GM11168 (cell line): ENCODE results near the gene WDR90.
"Not testable (repeated sequence)": the region's sequence is repeated elsewhere in the genome, so short reads cannot be mapped to it uniquely, and the experiment has no call there.

Experiments used
- in situ Hi-C: fragments of 300-500 bp; cut with MboI; formaldehyde crosslinking; loops from one replicate; pipeline ENCODE4 v1.12.0; 2022; ENCODE audit warnings: low sequenced_read_pairs; ENCODE audit not compliant: unreplicated experiment

WDR90 gene

DNA sequence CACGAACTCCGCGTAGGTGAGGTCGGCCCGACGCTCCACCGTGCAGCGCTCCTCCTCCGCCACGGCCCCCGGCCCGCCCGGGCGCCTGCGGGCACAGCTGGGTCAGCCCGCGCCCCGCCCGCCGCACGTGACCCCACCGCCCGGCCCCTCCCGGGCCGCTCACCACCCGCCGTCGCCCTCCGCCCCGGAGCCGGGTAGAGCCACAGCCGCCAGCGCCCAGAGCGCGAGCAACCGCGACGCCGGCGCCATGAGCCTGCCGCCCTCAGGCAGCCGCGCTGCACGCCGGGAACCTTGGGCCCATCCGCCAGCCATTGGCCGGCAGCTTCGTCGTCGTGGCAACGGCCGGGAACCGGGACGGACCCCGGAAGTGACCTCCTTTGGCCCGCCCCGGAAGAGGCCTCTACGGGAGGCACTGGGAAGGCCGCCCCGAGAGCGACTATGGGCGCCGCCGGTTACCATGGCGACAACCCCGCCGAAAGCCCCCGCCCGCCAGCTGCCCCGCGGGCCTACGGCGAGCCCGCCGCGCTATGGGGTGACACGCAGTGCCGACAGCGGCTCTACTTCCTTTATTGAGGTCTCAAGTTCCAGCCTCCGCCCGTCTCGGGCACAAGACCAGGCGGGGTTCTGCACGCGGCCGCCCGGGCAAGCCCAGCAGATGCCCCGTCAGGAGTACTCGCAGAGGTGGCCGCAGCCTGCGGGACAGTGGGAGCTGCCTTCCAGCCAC, 35.1 kb downstream of the WDR90 start, which contains the start of gene JMJD8:
Gene JMJD8 (minus strand): TSS at position 264 of the 724 bp plus-strand sequence. CDS start 15 bp downstream, at position 249.
- in situ Hi-C loops: no loop called here

DNA sequence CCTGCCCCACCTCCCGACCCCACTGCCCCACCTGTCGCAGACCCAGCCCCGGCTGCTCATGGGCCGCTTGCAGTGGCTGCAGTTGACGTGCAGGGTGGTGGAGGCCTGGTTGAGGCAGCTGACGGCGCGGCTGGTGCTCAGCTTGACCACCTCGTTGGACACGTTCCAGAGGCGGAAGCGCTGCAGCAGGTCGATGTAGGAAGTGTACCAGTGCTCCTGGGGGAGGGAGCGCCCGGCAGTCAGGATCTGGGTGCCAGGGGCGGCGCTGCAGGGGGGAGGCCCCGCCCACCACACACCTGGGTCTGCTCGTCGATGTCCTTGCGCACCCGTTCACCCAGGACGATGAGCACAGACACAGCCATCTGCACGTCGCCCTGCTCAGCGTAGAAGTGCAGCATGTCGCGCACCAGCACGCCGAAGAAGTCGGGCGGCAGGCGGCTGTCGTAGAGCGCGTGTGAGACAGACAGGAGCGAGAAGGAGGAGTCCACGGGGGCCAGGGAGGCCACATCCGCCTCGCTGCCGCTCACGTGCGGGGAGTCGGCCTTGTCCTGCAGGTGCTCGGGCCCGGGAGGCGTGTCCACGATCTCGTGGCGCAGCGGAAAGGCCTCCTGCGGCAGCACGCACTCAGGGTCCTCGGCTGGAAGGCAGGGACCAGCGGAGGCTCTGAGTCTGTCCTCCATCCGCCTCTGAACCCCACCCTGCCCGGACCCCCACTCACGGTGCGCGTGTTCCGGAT, 36.0 kb downstream of the WDR90 start:
- in situ Hi-C loops: no loop called here

DNA sequence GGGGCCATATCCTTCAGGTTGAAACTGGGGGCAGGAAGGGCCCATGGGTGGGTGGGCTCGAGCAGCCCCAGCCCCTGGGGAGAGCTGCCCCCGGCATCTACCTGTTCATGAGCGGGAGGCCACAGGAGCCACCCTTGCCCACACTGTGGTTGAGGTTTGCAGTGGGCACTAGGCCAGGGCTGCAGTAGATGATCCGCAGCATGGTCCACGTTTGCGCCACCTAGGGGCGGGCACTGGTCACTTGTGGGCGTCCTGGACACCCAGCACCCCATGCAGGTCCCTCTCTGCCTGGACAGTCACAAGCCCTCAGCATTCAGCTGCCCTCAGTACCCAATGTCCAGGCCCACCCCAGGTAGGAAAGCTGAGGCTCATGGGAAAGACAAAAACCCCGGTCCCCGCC, 36.8 kb downstream of the WDR90 start:
- in situ Hi-C loops: no loop called here

DNA sequence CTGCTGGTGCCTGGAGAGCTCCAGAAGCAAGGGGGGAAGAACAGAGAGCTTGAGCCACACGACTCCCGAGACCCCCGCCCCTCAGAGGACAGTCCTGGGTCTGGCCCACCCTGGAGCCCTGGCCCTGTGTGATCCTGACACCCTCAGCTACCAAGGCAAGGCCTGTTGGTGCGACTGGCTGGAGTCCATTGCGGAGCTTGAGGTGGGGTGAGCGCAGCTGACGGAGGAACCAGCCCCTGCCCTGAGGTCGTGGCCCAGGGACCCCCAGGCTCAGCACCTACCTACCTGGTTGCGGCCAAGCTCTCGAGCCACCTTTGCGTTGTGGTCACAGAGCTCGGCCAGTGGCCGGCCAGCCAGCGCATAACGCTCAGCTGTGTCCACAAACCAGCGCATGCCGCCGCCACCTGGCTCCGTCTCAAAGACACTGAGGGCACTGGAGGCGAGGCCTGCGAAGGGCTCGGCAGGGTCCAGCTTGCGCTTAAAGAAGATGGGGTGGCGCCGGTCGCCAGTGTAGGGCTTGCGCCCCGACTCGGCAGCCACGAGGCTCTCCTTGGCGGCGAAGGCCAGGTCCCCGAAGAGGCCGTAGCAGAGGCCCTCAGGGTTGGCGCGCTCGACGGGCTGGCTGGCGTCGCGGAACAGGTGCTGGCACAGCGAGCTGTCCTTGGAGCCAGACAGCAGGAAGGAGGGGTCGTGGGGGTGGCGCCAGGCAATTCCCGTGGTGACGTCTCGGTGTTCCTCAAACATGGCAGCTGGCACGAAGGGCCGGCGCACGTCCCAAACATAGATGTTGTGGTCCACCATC, 37.5 kb downstream of the WDR90 start:
- in situ Hi-C loops: no loop called here

DNA sequence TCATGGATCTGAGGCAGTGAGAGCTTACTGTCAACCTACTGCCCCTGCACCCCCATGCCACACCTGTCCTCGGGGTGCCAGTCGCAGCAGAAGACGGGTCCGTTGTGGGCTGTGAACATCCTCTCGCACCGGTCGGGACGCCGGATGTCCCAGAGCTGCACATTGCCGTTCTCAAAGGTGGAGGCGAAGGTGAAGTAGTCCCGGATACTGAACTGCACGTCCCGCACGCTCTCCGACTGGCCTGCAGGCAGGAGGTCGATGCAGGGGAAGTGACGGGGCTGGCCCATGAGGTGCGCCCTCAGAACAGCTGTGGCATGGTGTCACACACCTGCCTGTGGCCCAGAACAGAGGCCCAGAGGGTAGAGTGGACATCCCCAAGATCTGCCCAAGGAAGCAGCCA, 38.3 kb downstream of the WDR90 start:
- in situ Hi-C loops: no loop called here

DNA sequence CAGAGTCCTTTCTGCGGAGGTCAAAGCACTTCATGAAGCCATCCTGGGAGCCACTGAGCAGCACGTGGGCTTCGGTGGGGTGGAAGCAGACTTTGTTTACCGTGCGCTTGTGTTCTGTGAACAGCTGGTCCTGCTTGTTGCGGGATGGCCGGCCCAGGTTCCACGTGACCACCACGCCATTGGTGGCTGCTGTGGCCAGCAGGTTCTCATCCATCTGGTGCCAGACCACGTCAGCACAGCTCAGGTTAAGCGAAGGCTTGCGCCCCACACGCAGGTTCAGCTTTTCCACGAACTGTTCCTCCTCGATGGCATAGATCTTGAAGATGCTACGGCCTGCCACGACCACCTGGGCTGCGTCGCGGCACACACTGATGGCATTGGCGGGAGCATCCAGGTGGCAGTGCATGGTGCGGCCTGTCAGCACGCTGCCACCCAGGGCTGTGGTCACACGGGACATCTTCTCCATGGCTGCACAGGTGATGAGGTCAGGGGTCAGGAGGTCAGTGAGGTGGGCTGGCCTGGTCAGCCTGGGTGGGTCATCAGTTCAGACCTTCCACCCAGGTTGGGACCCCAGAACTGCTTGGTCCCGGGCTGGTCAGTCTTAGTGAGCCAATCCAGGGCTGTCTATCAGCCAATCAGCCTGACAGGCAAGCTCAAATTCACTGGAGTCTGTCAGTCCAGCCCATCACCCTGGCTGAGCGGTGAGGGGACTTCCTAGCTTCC, 40.2 kb downstream of the WDR90 start:
- in situ Hi-C loops: no loop called here

DNA sequence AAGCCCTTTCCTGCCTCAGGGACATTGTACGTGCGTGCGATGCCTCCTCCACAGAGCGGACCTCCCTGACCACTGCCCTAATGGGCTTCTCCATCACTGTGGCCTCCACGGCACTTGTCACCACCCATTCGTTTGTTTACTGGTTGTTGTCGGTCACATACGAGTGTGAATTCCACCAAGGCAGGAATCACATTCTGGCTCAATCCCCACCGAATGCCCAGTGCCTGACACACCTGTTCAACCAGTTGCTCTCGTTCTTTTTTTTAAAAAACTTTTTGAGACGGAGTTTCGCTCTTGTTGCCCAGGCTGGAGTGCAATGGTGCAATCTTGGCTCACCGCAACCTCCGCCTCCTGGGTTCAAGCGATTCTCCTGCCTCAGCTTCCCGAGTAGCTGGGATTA, 42.1 kb downstream of the WDR90 start:
- in situ Hi-C loops: not testable (repeated sequence)

DNA sequence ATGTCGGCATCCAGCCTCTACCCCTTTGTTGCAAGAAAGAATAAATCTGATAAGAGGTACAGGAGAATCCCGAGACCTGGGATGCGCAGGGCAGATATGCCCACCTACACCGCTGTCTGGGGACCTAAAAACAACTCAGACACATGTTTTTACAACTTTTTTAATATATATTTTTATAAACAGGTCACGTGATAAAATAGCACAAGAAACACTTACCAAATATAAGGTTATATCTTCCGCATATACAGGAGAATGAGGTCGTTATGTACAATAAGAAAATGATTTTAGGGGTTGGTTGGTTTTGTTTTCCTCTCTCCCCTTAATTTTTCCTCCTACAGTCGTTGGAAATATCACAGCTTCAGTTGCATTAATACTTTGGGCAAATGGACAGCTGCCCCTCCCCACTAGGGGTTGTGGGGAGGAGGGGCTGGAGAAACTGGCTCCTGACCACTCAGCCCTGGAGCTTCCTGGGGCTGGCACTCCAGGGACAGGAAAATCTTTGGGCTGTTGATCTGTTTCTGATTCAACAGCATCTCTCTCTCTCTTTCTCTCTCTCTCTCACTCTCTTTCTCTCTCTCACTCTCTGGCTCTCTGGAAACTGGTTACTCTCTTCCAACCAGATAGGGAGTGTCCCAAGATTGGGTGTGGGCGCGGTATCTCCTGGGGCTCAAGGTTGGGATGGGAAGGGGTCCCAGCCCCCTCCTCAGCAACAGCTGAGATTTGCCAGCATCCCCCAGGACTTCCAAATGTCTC, 43.4 kb downstream of the WDR90 start:
- in situ Hi-C loops: no loop called here

DNA sequence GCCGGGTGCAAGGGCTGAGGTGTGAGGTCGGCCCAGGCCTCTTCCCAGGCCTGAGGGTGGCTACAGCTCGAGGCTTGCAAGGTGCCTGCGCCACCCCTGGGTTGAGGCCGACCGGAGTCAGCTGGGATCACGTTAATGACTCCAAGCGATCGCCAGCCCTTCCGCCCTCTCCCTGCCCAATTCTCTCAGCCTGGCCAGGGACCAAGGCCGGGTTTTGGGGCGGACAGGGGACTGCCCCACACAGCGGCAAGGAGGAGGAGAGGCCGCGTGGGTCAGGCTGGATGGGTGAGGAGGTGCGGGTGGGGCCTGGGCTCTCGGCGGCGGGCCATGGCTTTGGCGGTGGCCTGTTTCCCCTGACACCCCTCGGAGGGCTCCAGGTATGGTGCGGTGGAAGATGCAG, 44.2 kb downstream of the WDR90 start:
- in situ Hi-C loops: no loop called here

DNA sequence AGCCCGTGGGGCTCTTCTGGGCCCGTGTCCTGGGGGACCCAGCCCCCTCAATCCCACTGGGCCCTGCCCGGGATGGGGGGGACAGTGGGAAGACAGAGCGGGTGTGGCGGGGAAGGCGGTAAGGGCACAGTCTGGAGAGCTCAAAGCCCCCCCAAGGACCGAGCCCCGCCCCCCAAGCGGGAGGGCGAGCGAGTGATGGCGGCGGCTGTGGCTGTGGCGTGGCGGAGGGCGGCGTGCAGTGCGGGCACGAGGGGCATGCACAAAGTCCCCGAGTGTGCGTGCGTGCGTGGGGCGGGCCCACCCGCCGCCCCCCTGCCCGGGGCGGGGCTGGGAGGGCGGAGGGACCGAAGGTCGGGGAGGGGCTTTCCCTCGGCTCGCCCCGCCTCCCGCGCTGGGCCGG, 44.6 kb downstream of the WDR90 start:
- in situ Hi-C loops: no loop called here

DNA sequence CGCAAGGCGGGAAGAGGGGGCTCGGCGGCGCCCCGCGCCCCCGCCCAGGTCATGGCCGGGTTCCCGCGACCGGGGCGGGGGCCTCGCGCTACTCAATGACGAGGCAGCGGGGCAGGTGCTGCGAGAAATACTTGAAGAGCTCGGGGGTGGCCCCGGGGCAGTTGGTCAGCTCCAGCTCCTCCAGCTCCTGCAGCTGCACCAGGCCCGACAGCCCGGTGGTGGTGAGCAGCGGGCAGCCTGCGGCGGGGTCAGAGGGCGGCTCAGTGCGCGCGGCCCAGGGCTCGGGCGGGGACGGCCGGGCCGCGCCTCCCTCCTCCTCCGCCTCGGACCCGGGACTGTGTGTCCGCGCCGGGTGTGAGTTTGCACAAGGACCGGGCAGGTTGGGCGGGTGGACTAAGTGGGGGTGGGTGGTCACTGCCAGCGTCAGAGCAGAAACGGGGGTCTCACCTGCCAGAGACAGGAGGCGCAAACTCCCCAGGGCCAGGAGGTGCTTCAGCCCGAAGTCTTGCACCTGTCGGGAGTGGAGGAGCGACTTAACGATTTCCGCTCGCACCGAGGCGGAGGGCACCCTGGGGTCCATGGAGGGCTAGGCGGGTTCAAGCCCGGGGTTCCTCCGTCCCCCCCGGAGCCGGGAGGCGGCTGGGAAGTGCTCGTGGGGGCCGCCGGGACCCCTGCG, 45.2 kb downstream of the WDR90 start:
- in situ Hi-C loops: no loop called here

DNA sequence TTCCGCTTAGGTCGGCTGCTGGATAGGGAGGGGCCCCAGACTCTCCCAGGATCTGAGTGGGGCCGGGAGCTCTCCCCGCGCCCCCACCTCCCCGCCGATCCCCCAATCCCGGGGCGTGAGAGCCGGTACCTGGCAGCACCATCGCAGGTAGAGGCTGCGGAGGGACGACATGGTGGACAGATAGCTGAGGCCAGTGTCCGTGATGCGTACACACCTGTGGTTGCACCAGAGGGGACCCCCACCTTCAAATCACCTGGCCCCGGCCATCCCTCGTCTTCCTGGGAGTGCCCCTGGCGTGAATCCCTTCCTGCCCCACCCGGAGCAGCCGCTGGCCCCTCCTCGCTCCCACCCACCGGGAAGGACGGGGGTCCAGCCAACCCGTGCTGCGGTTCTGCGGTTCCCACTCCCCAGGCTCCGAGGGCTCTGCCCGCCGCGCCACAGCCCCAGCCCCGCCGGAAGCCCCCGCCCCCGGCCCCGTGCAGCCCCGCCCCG, 45.7 kb downstream of the WDR90 start:
- in situ Hi-C loops: no loop called here

DNA sequence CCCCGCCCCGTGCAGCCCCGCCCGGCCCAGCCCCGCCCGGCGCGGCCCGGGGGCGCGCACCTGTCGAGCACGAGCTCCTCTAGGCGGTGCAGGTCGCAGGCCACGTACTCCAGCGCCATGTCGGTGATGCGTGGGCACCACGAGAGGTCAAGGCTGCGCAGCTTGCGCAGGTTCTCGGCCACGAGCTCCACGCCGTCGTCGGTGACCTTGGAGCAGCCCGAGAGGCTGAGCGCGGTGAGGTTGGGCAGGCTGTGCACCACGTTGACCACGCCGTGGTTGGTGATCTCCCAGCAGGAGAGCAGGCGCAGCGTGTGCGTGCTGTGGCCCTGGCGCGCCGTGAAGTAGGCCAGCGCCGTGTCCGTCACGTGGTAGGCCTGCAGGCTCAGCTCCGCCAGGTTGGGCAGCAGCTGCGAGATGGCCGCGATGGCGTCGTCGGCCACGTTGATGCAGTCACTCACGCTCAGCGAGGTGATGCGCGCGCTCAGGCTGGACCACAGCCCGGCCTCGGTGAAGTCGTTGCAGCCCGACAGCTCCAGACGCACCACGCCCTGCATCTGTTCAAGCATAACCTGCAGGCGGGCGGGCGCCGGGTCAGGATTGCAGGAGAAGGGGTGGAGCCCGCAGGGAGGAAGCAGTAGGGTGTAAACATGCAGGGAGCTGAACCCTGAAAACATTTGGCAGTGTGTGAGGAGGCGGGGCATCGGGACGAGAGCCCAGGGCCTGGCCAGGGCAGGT, 46.4 kb downstream of the WDR90 start:
- in situ Hi-C loops: no loop called here

DNA sequence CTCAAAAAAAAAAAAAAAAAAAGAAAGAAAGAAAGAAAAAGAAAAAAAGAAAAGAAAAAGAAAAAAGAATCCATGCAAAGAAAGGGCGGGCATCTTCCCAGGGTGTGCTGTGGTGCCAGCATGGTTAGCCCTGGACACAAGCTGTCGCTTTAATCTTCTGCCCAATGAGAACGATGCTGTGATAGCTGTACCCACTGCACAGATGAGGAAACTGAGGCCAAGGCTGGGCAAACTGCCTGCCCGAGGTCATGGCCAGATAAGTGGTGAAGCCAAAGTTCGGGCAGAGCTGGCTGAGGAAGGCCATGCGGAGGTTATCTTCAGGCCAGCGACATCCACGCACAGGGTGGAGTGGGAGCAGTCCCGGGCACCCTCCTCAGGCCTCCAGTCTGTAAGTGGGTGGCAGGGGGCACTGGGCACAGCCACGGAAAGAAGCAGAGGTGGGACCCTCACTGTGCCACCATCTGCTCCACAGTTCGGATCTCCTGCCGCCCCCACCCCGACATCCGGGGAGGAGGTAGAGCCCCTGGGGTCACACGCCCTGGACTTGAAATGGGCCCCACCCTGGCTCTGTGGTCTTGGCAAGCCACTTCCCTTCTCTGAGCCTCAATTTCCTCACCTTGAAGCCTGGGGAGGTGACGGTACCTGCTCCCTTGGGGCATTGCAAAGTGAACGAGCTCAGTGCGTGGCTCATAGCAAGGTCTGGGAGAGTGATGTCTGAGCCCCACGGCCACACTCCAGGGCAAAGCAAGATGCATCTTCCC, 49.9 kb downstream of the WDR90 start:
- in situ Hi-C loops: no loop called here

DNA sequence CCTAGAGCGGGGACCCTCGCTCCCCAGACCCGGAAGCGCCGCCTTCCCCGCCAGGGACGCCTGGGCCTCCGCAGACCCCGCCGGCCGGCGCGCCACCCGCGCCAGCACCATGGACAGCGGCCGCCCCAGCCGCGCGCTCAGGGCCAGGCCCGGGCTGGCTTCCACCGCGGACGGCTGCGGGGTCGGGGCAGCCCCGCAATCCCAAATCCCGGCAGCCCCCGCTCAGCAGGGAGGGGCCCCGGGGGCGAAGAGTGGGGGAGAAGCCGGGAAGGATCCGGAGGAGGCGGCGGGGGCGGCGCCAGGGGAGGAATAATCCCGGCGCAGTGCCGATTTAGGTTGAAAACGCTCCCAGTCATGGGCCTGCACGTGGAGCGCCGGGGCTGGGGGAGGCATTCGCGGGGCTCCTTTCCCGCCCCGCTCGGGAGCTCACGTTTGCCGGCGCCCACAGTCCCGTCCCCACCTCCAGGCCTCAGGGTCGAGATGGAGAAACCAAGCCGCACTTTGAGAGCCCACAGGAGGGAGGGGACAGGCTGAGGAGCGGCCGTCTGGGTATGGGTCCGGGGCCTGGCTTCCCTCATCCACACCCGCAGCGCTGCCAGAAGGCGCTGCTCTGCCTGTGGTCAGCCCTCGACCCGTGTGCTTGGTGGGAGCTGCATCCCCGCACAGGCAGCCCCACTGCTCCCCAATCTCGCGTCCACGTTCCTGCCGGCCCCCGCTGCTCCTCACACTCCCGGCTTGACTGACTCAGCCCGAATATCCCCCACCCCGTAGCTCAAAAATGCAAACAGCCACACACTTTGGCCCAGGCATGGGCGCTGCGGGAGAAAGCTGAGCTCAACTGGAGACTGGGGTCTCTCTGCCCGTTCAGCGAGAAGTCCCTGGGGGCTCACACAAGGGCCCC, 51.8 kb downstream of the WDR90 start:
- in situ Hi-C loops: no loop called here

DNA sequence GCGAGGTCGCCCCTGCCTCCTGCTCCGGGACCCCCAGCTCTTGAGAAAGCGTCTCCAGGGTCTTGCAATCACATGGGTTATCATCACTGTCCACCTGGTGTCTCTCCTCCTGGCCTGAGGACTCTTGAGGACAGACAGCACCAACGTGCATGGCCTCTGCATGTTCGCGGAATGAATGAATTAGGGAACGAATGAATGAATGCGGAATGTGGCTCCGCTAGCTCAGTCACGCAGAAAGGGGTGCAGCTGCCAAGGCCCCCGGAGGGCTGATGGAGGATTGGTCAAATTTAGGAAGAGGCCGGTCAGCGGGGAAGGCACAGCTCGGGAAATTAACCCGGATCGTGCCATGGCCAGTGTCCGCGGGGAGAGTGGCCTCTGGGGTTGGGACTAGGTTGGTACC, 53.2 kb downstream of the WDR90 start:
- in situ Hi-C loops: no loop called here

DNA sequence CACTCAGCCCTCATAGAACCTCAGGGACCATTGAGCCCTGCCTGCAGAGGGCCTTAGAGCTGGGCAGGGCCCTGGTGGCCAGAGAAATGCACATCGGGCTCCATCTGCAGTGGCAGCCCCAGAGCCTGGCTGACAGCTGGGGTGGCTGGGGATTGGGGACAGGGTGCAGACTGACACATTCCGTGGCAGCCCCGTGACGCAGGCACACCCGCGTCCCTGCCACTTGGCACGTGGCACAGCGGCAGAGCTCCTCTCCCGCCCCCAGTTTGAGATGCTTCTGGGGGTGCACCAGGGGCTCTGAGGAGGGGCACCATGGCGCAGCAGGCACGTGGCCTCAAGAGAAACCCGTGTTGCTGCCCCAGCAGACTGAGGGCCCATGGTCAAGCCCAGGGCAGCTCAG, 54.2 kb downstream of the WDR90 start:
- in situ Hi-C loops: no loop called here
